ENCODE data around the gene TMF1.

Gene TMF1

DNA sequence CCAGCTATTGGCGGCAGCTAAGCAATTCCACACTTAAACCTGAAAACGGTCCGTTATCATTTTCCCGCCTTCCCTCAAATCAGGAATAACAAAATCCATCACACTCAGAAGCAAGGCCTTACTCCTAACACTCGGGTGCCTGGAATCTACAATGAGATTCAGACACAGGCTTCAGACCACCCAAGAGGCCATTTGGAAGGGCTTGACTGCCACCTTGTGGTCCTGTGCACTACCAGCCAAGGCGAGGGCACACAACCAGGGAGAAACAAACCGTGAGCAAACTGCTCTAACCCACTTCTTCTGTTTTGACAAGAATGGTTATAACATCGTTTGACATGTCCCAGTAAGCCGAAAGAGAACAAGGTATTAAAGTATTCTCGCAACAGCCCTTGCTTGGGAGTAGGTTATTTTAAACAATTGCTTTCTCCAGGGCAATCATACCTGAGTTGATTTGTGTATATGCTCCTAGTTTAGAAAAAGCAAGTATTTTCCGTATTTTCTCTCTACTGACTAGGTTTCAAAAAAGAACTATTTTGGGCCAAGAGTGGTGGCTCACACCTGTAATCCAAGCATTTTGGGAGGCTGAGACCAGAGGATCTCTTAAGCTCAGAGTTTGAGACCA, 79.7 kb downstream of the TMF1 start:
- DNase-seq, result peak; percentile 0
